ENCODE data around the gene MGST3.
"Not testable (repeated sequence)": the region's sequence is repeated elsewhere in the genome, so short reads cannot be mapped to it uniquely, and the experiment has no call there.

Gene MGST3

GRCh38 chr1:165696625-165697100, 65.6 kb downstream of the MGST3 start:
- Histone ChIP-seq H3K4me1 (ENCODE audit: control insufficient read depth, insufficient read depth, low read length, poor library complexity, severe bottlenecking) (peaks cover 5% of the 10 kb centered on the region), H3K4me3 (ENCODE audit: insufficient read depth, low read depth, low read length, poor library complexity, severe bottlenecking) (no peak overlapping the region)
- no peak for DNase-seq

GRCh38 chr1:165697491-165697880, 66.5 kb downstream of the MGST3 start:
- no peaks in the 10 kb centered on the region for H3K36me3 ChIP-seq (ENCODE audit: control insufficient read depth, insufficient read depth, low read length)
- DNase-seq = no peak
- peak overlapping the region; percentile 91 for H3K27ac ChIP-seq (ENCODE audit: insufficient read depth, low read length, poor library complexity, severe bottlenecking)
- H3K4me3 ChIP-seq (ENCODE audit: insufficient read depth, low read depth, low read length, poor library complexity, severe bottlenecking) = peak overlapping the region; percentile 75
- H3K9me3 ChIP-seq (ENCODE audit: control insufficient read depth, low read length) = no peaks in the 10 kb centered on the region
- H3K27me3 ChIP-seq (replicated peaks; ENCODE audit: control insufficient read depth, insufficient read depth, low read length, poor library complexity, severe bottlenecking) = no peaks in the 10 kb centered on the region
- peaks cover 5% of the 10 kb centered on the region for H3K4me1 ChIP-seq (ENCODE audit: control insufficient read depth, insufficient read depth, low read length, poor library complexity, severe bottlenecking)

More at GRCh38 chr1:165696625-165697100, 65.6 kb downstream of the MGST3 start:
- Histone ChIP-seq H3K27me3 (replicated peaks; ENCODE audit: control insufficient read depth, insufficient read depth, low read length, poor library complexity, severe bottlenecking) (no peaks in the 10 kb centered on the region), H3K36me3 (ENCODE audit: control insufficient read depth, insufficient read depth, low read length) (no peaks in the 10 kb centered on the region), H3K27ac (ENCODE audit: insufficient read depth, low read length, poor library complexity, severe bottlenecking) (no peak overlapping the region), H3K9me3 (ENCODE audit: control insufficient read depth, low read length) (no peaks in the 10 kb centered on the region)

GRCh38 chr1:165697881-165698760, 67.1 kb downstream of the MGST3 start, which contains the start of gene ALDH9A1:
Gene ALDH9A1 (minus strand): TSS chr1:165698562. CDS start chr1:165698558, 4 bp downstream.
- Histone ChIP-seq H3K27me3 (replicated peaks; ENCODE audit: control insufficient read depth, insufficient read depth, low read length, poor library complexity, severe bottlenecking) (no peaks in the 10 kb centered on the region), H3K36me3 (ENCODE audit: control insufficient read depth, insufficient read depth, low read length) (no peaks in the 10 kb centered on the region), H3K9me3 (ENCODE audit: control insufficient read depth, low read length) (no peaks in the 10 kb centered on the region), H3K4me3 (ENCODE audit: insufficient read depth, low read depth, low read length, poor library complexity, severe bottlenecking) (peak within 1 kb of the TSS; percentile 75), H3K4me1 (ENCODE audit: control insufficient read depth, insufficient read depth, low read length, poor library complexity, severe bottlenecking) (peaks cover 5% of the 10 kb centered on the region), H3K27ac (ENCODE audit: insufficient read depth, low read length, poor library complexity, severe bottlenecking) (peak within 1 kb of the TSS; percentile 91)
- peak; percentile 77 to 83 (median 81) for DNase-seq

- Histone ChIP-seq H3K4me3 (ENCODE audit: insufficient read depth, low read depth, low read length, poor library complexity, severe bottlenecking) (peak overlapping the region; percentile 75), H3K4me1 (ENCODE audit: control insufficient read depth, insufficient read depth, low read length, poor library complexity, severe bottlenecking) (peaks cover 5% of the 10 kb centered on the region), H3K27me3 (replicated peaks; ENCODE audit: control insufficient read depth, insufficient read depth, low read length, poor library complexity, severe bottlenecking) (no peaks in the 10 kb centered on the region), H3K9me3 (ENCODE audit: control insufficient read depth, low read length) (no peaks in the 10 kb centered on the region), H3K36me3 (ENCODE audit: control insufficient read depth, insufficient read depth, low read length) (no peaks in the 10 kb centered on the region), H3K27ac (ENCODE audit: insufficient read depth, low read length, poor library complexity, severe bottlenecking) (peak overlapping the region; percentile 91)
- DNase-seq = no peak
Measured at GRCh38 chr1:165698761-165699052, 67.7 kb downstream of the MGST3 start.

- no peaks in the 10 kb centered on the region for H3K27me3 ChIP-seq (replicated peaks; ENCODE audit: control insufficient read depth, insufficient read depth, low read length, poor library complexity, severe bottlenecking)
- DNase-seq = no peak
- no peaks in the 10 kb centered on the region for H3K9me3 ChIP-seq (ENCODE audit: control insufficient read depth, low read length)
- H3K27ac ChIP-seq (ENCODE audit: insufficient read depth, low read length, poor library complexity, severe bottlenecking) = no peak overlapping the region
- H3K4me1 ChIP-seq (ENCODE audit: control insufficient read depth, insufficient read depth, low read length, poor library complexity, severe bottlenecking) = peaks cover 5% of the 10 kb centered on the region
- no peak overlapping the region for H3K4me3 ChIP-seq (ENCODE audit: insufficient read depth, low read depth, low read length, poor library complexity, severe bottlenecking)
- H3K36me3 ChIP-seq (ENCODE audit: control insufficient read depth, insufficient read depth, low read length) = no peaks in the 10 kb centered on the region
Measured at GRCh38 chr1:165699577-165699976, 68.5 kb downstream of the MGST3 start.

GRCh38 chr1:165701922-165702321, 70.9 kb downstream of the MGST3 start:
- H3K36me3 ChIP-seq (ENCODE audit: control insufficient read depth, insufficient read depth, low read length); H3K27ac ChIP-seq (ENCODE audit: insufficient read depth, low read length, poor library complexity, severe bottlenecking); H3K9me3 ChIP-seq (ENCODE audit: control insufficient read depth, low read length); H3K4me3 ChIP-seq (ENCODE audit: insufficient read depth, low read depth, low read length, poor library complexity, severe bottlenecking); DNase-seq; H3K27me3 ChIP-seq (replicated peaks; ENCODE audit: control insufficient read depth, insufficient read depth, low read length, poor library complexity, severe bottlenecking); H3K4me1 ChIP-seq (ENCODE audit: control insufficient read depth, insufficient read depth, low read length, poor library complexity, severe bottlenecking): not testable (repeated sequence)

GRCh38 chr1:165703648-165704047, 72.6 kb downstream of the MGST3 start:
- no peaks in the 10 kb centered on the region for H3K4me1 ChIP-seq (ENCODE audit: control insufficient read depth, insufficient read depth, low read length, poor library complexity, severe bottlenecking)
- no peaks in the 10 kb centered on the region for H3K9me3 ChIP-seq (ENCODE audit: control insufficient read depth, low read length)
- no peaks in the 10 kb centered on the region for H3K27me3 ChIP-seq (replicated peaks; ENCODE audit: control insufficient read depth, insufficient read depth, low read length, poor library complexity, severe bottlenecking)
- H3K27ac ChIP-seq (ENCODE audit: insufficient read depth, low read length, poor library complexity, severe bottlenecking) = no peak overlapping the region
- no peak for DNase-seq
- H3K4me3 ChIP-seq (ENCODE audit: insufficient read depth, low read depth, low read length, poor library complexity, severe bottlenecking) = no peak overlapping the region
- H3K36me3 ChIP-seq (ENCODE audit: control insufficient read depth, insufficient read depth, low read length) = no peaks in the 10 kb centered on the region

All from effector memory CD4-positive, alpha-beta T cell (primary cell).